PFSK-1 (cell line): ENCODE results near the gene CYB5B.

Source experiments
- FOXP2 ChIP-seq: optimal IDR thresholded peaks from 2 replicates; pipeline ENCODE3; 2011; ENCODE audit warnings: borderline replicate concordance, control low read depth, inconsistent platforms; ENCODE audit not compliant: insufficient read depth; ENCODE audit errors: extremely low read length, extremely low read depth
- POLR2AphosphoS5 ChIP-seq: IDR thresholded peaks from 2 replicates; pipeline ENCODE4 v1.6.1; 2012; ENCODE audit warnings: low read depth, mild to moderate bottlenecking, control low read depth, low read length, moderate library complexity
- SIN3A ChIP-seq: IDR thresholded peaks from 2 replicates; pipeline ENCODE4 v1.6.1; 2012; ENCODE audit warnings: mild to moderate bottlenecking, low read length, moderate library complexity, borderline replicate concordance; ENCODE audit not compliant: insufficient read depth
- TAF1 ChIP-seq: IDR thresholded peaks from 2 replicates; pipeline ENCODE4 v1.6.1; 2012; ENCODE audit warnings: low read length, control low read depth, borderline replicate concordance; ENCODE audit not compliant: insufficient read depth
- TF ChIP-seq, protein P1 (sequence below), 2 experiments: IDR thresholded peaks; 2 replicates each; pipeline versions ENCODE4 v1.6.1 to v1.8.0; 2011 to 2012; ENCODE audit warnings: low read depth in 2 of 2, low read length in 2 of 2, control low read depth in 1 of 2, inconsistent platforms in 1 of 2, mild to moderate bottlenecking in 1 of 2, moderate library complexity in 1 of 2; ENCODE audit not compliant: insufficient read depth in 1 of 2

Gene CYB5B

DNA sequence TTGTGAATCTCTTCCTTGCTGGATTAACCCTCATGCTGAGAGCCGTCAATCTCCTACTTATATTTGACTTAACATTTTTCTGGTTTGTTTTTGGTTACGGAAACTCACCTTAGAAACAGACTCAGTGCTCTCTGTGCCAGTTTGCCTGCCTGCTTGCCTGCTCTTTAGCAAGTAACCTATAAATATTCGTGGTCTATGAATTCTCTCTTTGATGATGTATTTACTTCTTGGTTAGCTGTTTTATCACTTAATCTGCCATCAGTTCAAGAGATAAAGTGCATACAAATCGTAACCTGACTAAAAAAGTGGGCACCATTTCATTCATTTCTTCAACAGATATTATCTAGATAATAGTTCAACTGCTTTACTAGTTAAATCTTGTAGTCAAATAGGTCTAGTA lies 26.7 kb downstream of the CYB5B start:
- TF ChIP-seq TAF1 (no peak), FOXP2 (no peak), POLR2AphosphoS5 (no peak), SIN3A (no peak)
- TF ChIP-seq, protein P1, sequence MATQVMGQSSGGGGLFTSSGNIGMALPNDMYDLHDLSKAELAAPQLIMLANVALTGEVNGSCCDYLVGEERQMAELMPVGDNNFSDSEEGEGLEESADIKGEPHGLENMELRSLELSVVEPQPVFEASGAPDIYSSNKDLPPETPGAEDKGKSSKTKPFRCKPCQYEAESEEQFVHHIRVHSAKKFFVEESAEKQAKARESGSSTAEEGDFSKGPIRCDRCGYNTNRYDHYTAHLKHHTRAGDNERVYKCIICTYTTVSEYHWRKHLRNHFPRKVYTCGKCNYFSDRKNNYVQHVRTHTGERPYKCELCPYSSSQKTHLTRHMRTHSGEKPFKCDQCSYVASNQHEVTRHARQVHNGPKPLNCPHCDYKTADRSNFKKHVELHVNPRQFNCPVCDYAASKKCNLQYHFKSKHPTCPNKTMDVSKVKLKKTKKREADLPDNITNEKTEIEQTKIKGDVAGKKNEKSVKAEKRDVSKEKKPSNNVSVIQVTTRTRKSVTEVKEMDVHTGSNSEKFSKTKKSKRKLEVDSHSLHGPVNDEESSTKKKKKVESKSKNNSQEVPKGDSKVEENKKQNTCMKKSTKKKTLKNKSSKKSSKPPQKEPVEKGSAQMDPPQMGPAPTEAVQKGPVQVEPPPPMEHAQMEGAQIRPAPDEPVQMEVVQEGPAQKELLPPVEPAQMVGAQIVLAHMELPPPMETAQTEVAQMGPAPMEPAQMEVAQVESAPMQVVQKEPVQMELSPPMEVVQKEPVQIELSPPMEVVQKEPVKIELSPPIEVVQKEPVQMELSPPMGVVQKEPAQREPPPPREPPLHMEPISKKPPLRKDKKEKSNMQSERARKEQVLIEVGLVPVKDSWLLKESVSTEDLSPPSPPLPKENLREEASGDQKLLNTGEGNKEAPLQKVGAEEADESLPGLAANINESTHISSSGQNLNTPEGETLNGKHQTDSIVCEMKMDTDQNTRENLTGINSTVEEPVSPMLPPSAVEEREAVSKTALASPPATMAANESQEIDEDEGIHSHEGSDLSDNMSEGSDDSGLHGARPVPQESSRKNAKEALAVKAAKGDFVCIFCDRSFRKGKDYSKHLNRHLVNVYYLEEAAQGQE (IDR thresholded peaks at IDR 0.05; ENCODE audit: insufficient read depth in 1 of 2, low read depth in 2 of 2, low read length in 2 of 2): no peak

DNA sequence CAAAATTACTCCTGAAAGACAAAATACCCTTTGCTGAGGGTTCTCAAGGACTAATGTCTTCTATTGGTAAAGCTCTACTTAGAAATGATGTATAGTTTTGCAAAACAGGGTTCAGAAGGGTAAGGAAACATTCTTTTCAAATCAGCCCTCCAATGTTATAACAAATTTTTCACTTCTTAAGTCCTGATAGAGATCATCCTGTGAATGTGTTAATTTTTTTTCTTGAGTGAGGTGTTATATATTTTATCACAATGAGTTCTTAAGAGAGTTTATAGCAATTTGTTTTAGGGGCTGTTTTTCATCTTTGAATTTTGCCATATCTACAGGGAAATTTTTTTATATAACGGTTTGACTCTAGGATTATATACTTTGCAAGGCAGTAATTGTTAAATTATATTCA lies 29.5 kb downstream of the CYB5B start:
- TF ChIP-seq, protein P1 (IDR thresholded peaks at IDR 0.05; ENCODE audit: insufficient read depth in 1 of 2, low read depth in 2 of 2, low read length in 2 of 2): no peak
- TF ChIP-seq TAF1: no peak
- TF ChIP-seq POLR2AphosphoS5: no peak
- TF ChIP-seq SIN3A: no peak
- TF ChIP-seq FOXP2: no peak

DNA sequence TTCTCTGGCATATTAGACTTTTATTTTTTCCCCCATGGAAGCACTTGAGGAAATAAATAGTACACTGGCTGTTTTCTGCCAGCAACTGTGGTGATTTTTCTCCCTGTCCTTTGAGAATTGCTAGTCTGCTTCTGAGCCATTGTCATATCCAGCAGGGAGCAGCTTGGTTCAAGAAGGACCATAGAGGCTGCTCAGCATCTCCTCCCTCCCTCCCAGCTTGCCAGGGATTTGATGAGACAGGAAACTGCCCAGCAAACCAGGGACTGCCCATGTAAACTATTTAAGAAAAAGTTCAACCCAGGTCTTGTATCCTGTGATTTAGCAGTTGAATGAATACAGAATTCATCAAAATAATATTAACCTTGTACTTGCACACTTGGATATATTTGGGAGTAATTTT lies 39.5 kb downstream of the CYB5B start:
- TF ChIP-seq TAF1: no peak
- TF ChIP-seq POLR2AphosphoS5: no peak
- no peak for TF ChIP-seq SIN3A
- no peak for TF ChIP-seq FOXP2
- TF ChIP-seq, protein P1 (IDR thresholded peaks at IDR 0.05; ENCODE audit: insufficient read depth in 1 of 2, low read depth in 2 of 2, low read length in 2 of 2): no peak

DNA sequence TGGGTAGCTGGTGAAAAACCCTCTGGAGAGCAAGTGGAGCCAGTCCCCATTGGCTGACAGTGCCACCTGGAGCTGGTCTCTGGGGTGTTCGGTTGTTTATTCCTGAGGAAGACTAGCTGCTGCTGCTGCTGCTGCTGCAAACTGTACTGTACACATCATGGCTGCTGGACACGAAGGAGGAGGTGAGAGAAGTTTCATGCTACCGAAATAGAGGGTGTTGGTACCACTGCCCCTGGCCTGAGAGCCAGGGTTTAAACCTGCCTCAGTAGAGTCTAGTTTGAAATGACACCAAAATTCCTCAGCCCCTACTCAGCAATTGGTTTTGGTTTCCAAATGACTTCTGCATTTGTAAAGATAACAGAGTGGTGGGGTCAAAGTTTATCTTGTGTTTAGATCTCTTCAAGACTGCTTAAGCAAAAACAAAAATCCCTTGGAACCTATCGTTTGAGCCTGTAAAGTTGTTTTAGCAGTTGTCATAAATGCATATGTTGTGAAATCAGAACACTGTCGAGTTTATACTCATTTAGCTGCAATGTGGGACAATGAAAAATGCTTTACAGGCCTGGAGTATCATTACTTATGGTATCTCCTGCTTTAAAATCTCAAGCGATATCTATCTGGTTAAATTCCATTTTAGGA lies 40.8 kb downstream of the CYB5B start:
- TF ChIP-seq, protein P1 (IDR thresholded peaks at IDR 0.05; ENCODE audit: insufficient read depth in 1 of 2, low read depth in 2 of 2, low read length in 2 of 2): no peak
- no peak for TF ChIP-seq FOXP2
- TF ChIP-seq POLR2AphosphoS5: no peak
- no peak for TF ChIP-seq TAF1
- no peak for TF ChIP-seq SIN3A

DNA sequence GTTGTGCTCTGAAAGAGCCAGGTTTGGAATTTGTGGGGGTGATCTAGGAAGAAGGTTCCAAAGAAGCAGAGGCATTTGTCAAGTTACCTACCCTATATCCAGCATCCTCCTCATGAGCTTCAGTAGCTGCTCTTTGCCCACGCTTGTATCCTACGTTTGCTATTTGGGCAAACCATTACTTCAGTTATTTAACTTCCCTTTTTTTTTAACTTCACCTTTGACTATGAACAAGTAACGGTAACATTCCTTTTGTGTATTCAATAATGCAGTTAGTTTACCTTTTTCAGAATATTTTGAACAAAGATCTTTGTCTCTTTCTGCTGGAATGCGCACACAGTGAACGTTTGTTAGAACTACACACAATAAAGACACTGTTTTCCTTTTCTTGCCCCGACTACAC lies 41.5 kb downstream of the CYB5B start:
- TF ChIP-seq SIN3A (no peak), TAF1 (no peak), FOXP2 (no peak), POLR2AphosphoS5 (no peak)
- TF ChIP-seq, protein P1 (IDR thresholded peaks at IDR 0.05; ENCODE audit: insufficient read depth in 1 of 2, low read depth in 2 of 2, low read length in 2 of 2): no peak
